NCI-H1092 (cell line): ENCODE measurements around the gene APCDD1L.
"Not testable (repeated sequence)": the region's sequence is repeated elsewhere in the genome, so short reads cannot be mapped to it uniquely, and the experiment has no call there.

Experiments used
- DNase-seq: peaks from one replicate; lab custom pipeline; 2025; lab: John Stamatoyannopoulos, UW

Gene APCDD1L

GRCh38 chr20:58513580-58514285 lies 1.5 kb downstream of the APCDD1L start:
- DNase-seq: no peak

- DNase-seq: no peak
Observed at GRCh38 chr20:58512808-58513552, 2.2 kb downstream of the APCDD1L start.

GRCh38 chr20:58511861-58512260 lies 3.3 kb downstream of the APCDD1L start:
- DNase-seq: no peak

GRCh38 chr20:58511364-58511763 lies 3.8 kb downstream of the APCDD1L start:
- DNase-seq: no peak

GRCh38 chr20:58510921-58511320 lies 4.3 kb downstream of the APCDD1L start:
- no peak for DNase-seq

GRCh38 chr20:58508762-58509395 lies 6.3 kb downstream of the APCDD1L start:
- DNase-seq: no peak

- not testable (repeated sequence) for DNase-seq
Observed at GRCh38 chr20:58506999-58507398, 8.2 kb downstream of the APCDD1L start.

- DNase-seq: no peak
Observed at GRCh38 chr20:58504566-58504965, 10.6 kb downstream of the APCDD1L start.

GRCh38 chr20:58503668-58504067 lies 11.5 kb downstream of the APCDD1L start:
- no peak for DNase-seq

GRCh38 chr20:58500256-58500655 lies 14.9 kb downstream of the APCDD1L start:
- DNase-seq: no peak

GRCh38 chr20:58498470-58499068 lies 16.6 kb downstream of the APCDD1L start:
- no peak for DNase-seq

- DNase-seq: no peak
Observed at GRCh38 chr20:58497724-58498469, 17.3 kb downstream of the APCDD1L start.

GRCh38 chr20:58497076-58497641 lies 18.0 kb downstream of the APCDD1L start:
- no peak for DNase-seq

- DNase-seq: no peak
Observed at GRCh38 chr20:58496429-58496769, 18.8 kb downstream of the APCDD1L start.

GRCh38 chr20:58495623-58496428 lies 19.4 kb downstream of the APCDD1L start:
- DNase-seq: no peak

- DNase-seq: no peak
Observed at GRCh38 chr20:58494923-58495622, 20.1 kb downstream of the APCDD1L start.

- no peak for DNase-seq
Observed at GRCh38 chr20:58492795-58493524, 22.2 kb downstream of the APCDD1L start.

GRCh38 chr20:58492074-58492718 lies 23.0 kb downstream of the APCDD1L start:
- DNase-seq: no peak

- no peak for DNase-seq
Observed at GRCh38 chr20:58486207-58486606, 29.0 kb downstream of the APCDD1L start.
